T47D (cell line): ENCODE results near the gene PCDHA6.
"Not testable (repeated sequence)": the region's sequence is repeated elsewhere in the genome, so short reads cannot be mapped to it uniquely, and the experiment has no call there.

Source experiments
- DNase-seq, 2 experiments: peaks; one replicate each; pipeline versions ENCODE4 v3.0.0 to v3.0.0-alpha.2; 2011 to 2012; ENCODE audit warnings: low read depth in 1 of 2, low spot score in 1 of 2
- JUND ChIP-seq: IDR thresholded peaks from 2 replicates; pipeline ENCODE4 v1.6.1; 2012; ENCODE audit warnings: low read depth
- in situ Hi-C: cut with HindIII; loops from 2 replicates; pipeline ENCODE4 v1.10.0; 2016; ENCODE audit warnings: low sequenced_read_pairs, low pct_unique_long_range_greater_than_20kb

The PCDHA6 gene

GRCh38 chr5:140833993-140834392, 6.2 kb downstream of the PCDHA6 start, which contains the start of gene PCDHA7:
TSS of gene PCDHA7 (plus strand) at chr5:140834269. CDS start at chr5:140834384, 115 bp downstream.
- in situ Hi-C loops, result no loop called here
- no peak for DNase-seq

GRCh38 chr5:140834439-140835008, 6.8 kb downstream of the PCDHA6 start:
- DNase-seq, in situ Hi-C loops: not testable (repeated sequence)

More at GRCh38 chr5:140833993-140834392, 6.2 kb downstream of the PCDHA6 start, which contains the start of gene PCDHA7:
- TF ChIP-seq JUND, result no peak

GRCh38 chr5:140835622-140836510, 8.1 kb downstream of the PCDHA6 start:
- no peak for TF ChIP-seq JUND
- no peak for DNase-seq
- in situ Hi-C loops, result no loop called here

- TF ChIP-seq JUND, result no peak
- peak in 1 of 2 experiments; percentile 13 for DNase-seq
- in situ Hi-C loops, result no loop called here
These were observed 13.5 kb downstream of the PCDHA6 start, which contains the start of gene PCDHA8 for GRCh38 chr5:140840978-140841962. TSS of gene PCDHA8 (plus strand) at chr5:140841187. CDS start at chr5:140841322, 135 bp downstream.

GRCh38 chr5:140842798-140843733, 15.3 kb downstream of the PCDHA6 start:
- no peak for TF ChIP-seq JUND
- no peak for DNase-seq
- in situ Hi-C loops, result no loop called here

GRCh38 chr5:140848139-140849102, 20.7 kb downstream of the PCDHA6 start, which contains the start of gene PCDHA9:
TSS of gene PCDHA9 (plus strand) at chr5:140848382. CDS start at chr5:140848496, 114 bp downstream.
- in situ Hi-C loops, DNase-seq: not testable (repeated sequence)

GRCh38 chr5:140849831-140850634, 22.3 kb downstream of the PCDHA6 start:
- in situ Hi-C loops, result not testable (repeated sequence)

GRCh38 chr5:140855772-140856674, 28.3 kb downstream of the PCDHA6 start, which contains the start of gene PCDHA10:
TSS of gene PCDHA10 (plus strand) at chr5:140855897. CDS start at chr5:140856049, 152 bp downstream.
- DNase-seq, result peak in 1 of 2 experiments; percentile 12
- in situ Hi-C loops, result no loop called here
- TF ChIP-seq JUND, result no peak

More at GRCh38 chr5:140849831-140850634, 22.3 kb downstream of the PCDHA6 start:
- DNase-seq, result not testable (repeated sequence)
